Ishikawa (cell line): Measurements from ENCODE around the gene PDE7B.

Source experiments
- CEBPB ChIP-seq: IDR thresholded peaks from 2 replicates; pipeline ENCODE4 v1.6.1; 2012
- CREB1 ChIP-seq: IDR thresholded peaks from 2 replicates; pipeline ENCODE4 v1.6.1; 2012; ENCODE audit warnings: low read depth
- EGR1 ChIP-seq: IDR thresholded peaks from 2 replicates; pipeline ENCODE4 v1.6.1; 2012
- EP300 ChIP-seq: IDR thresholded peaks from 2 replicates; pipeline ENCODE4 v1.6.1; 2012; ENCODE audit warnings: borderline replicate concordance
- FOXM1 ChIP-seq: IDR thresholded peaks from 2 replicates; pipeline ENCODE4 v1.6.1; 2012; ENCODE audit warnings: low read depth, borderline replicate concordance
- MAX ChIP-seq: IDR thresholded peaks from 2 replicates; pipeline ENCODE4 v1.6.1; 2012
- NFIC ChIP-seq: IDR thresholded peaks from 2 replicates; pipeline ENCODE4 v1.6.1; 2012
- RAD21 ChIP-seq: IDR thresholded peaks from 2 replicates; pipeline ENCODE4 v1.6.1; 2012; ENCODE audit warnings: low read depth
- REST ChIP-seq: IDR thresholded peaks from 2 replicates; pipeline ENCODE4 v1.6.1; 2012; ENCODE audit warnings: low read depth, mild to moderate bottlenecking
- TAF1 ChIP-seq: IDR thresholded peaks from 2 replicates; pipeline ENCODE4 v1.6.1; 2012; ENCODE audit warnings: low read depth, mild to moderate bottlenecking
- TCF12 ChIP-seq: IDR thresholded peaks from 2 replicates; pipeline ENCODE4 v1.6.1; 2012; ENCODE audit warnings: low read depth
- TEAD4 ChIP-seq: IDR thresholded peaks from 2 replicates; pipeline ENCODE4 v1.6.1; 2012
- USF1 ChIP-seq: IDR thresholded peaks from 2 replicates; pipeline ENCODE4 v1.6.1; 2012
- YY1 ChIP-seq: IDR thresholded peaks from 2 replicates; pipeline ENCODE4 v1.6.1; 2012; ENCODE audit warnings: low read depth
- ZBTB7A ChIP-seq: IDR thresholded peaks from 2 replicates; pipeline ENCODE4 v1.6.1; 2012; ENCODE audit warnings: low read depth

Gene PDE7B

GRCh38 chr6:135987226-135987625 is 135.7 kb downstream of the PDE7B start:
- TF ChIP-seq TCF12 (no peak), REST (no peak)

GRCh38 chr6:135990439-135990838 is 138.9 kb downstream of the PDE7B start:
- TF ChIP-seq TCF12 = no peak
- no peak for TF ChIP-seq TAF1
- TF ChIP-seq CEBPB = no peak
- no peak for TF ChIP-seq REST
- no peak for TF ChIP-seq RAD21
- TF ChIP-seq USF1 = no peak
- TF ChIP-seq YY1 = no peak
- no peak for TF ChIP-seq TEAD4
- TF ChIP-seq MAX = no peak
- TF ChIP-seq FOXM1 = no peak
- TF ChIP-seq NFIC = no peak
- TF ChIP-seq ZBTB7A = no peak
- no peak for TF ChIP-seq CREB1
- no peak for TF ChIP-seq EGR1
- TF ChIP-seq EP300 = no peak

- TF ChIP-seq RAD21 (no peak), MAX (no peak), TEAD4 (no peak), NFIC (no peak), YY1 (no peak), CREB1 (no peak), EP300 (no peak), CEBPB (no peak), USF1 (no peak), TAF1 (no peak), TCF12 (no peak), EGR1 (no peak), FOXM1 (no peak), REST (no peak), ZBTB7A (no peak)
These were observed 139.5 kb downstream of the PDE7B start for GRCh38 chr6:135990855-135991464.

GRCh38 chr6:135992739-135993138 is 141.2 kb downstream of the PDE7B start:
- no peak for TF ChIP-seq RAD21
- no peak for TF ChIP-seq EGR1
- no peak for TF ChIP-seq USF1
- TF ChIP-seq ZBTB7A = no peak
- no peak for TF ChIP-seq NFIC
- no peak for TF ChIP-seq TAF1
- TF ChIP-seq TEAD4 = no peak
- TF ChIP-seq CREB1 = no peak
- no peak for TF ChIP-seq MAX
- TF ChIP-seq CEBPB = no peak
- TF ChIP-seq EP300 = no peak
- TF ChIP-seq REST = no peak
- TF ChIP-seq TCF12 = no peak
- no peak for TF ChIP-seq YY1
- TF ChIP-seq FOXM1 = no peak
